Fibroblast of mammary gland (primary cell): Measurements from ENCODE around the gene MSMO1.

Experiments used
- DNase-seq: peaks from one replicate; pipeline ENCODE4 v3.0.0-alpha.2; 2010; ENCODE audit warnings: low read depth
- H3K4me3 ChIP-seq: 2 replicates; pipeline ENCODE4 v1.5.1; 2011; ENCODE audit warnings: low read depth, mild to moderate bottlenecking, low read length, moderate library complexity; ENCODE audit not compliant: control insufficient read depth
- CTCF ChIP-seq: conservative IDR thresholded peaks from 2 replicates; pipeline ENCODE4 v1.5.1; 2011; ENCODE audit warnings: low read depth, low read length, inconsistent platforms; ENCODE audit not compliant: control insufficient read depth, insufficient read depth

MSMO1 gene

GRCh38 chr4:165369522-165369921 is 42.1 kb downstream of the MSMO1 start:
- no peak for TF ChIP-seq CTCF
- no peak overlapping the region for H3K4me3 ChIP-seq
- peak; percentile 78 for DNase-seq

GRCh38 chr4:165370530-165370929 is 43.1 kb downstream of the MSMO1 start:
- no peak for DNase-seq
- H3K4me3 ChIP-seq = no peak overlapping the region
- TF ChIP-seq CTCF = no peak

- no peak overlapping the region for H3K4me3 ChIP-seq
- TF ChIP-seq CTCF = no peak
These were observed 48.0 kb downstream of the MSMO1 start for GRCh38 chr4:165375465-165375864.

GRCh38 chr4:165378398-165378744 is 50.9 kb downstream of the MSMO1 start:
- DNase-seq = no peak
- peak overlapping the region; percentile 62 for H3K4me3 ChIP-seq
- no peak for TF ChIP-seq CTCF

More at GRCh38 chr4:165375465-165375864, 48.0 kb downstream of the MSMO1 start:
- no peak for DNase-seq

- no peak for TF ChIP-seq CTCF
- H3K4me3 ChIP-seq = peak within 1 kb of the TSS; percentile 62
- peak; percentile 63 for DNase-seq
These were observed 51.5 kb downstream of the MSMO1 start, which contains the start of gene CPE for GRCh38 chr4:165378745-165379677. Gene CPE (plus strand): TSS chr4:165379008. CDS start chr4:165379222, 214 bp downstream.

- TF ChIP-seq CTCF = no peak
- H3K4me3 ChIP-seq = peak overlapping the region; percentile 62
- no peak for DNase-seq
These were observed 52.2 kb downstream of the MSMO1 start for GRCh38 chr4:165379678-165380064.
